Measurements from ENCODE around the gene TAX1BP3. TPM values are rescaled to one million over a fixed set of nuclear protein-coding genes. Genes with fewer than 3 reads are reported as not detected.

The TAX1BP3 gene
- total RNA-seq, 5 donors from 2014 or later (not counting 1 experiment from before 2014, with no cell fraction given), result 9.1 to 15.3 (median 14.6) TPM

DNA sequence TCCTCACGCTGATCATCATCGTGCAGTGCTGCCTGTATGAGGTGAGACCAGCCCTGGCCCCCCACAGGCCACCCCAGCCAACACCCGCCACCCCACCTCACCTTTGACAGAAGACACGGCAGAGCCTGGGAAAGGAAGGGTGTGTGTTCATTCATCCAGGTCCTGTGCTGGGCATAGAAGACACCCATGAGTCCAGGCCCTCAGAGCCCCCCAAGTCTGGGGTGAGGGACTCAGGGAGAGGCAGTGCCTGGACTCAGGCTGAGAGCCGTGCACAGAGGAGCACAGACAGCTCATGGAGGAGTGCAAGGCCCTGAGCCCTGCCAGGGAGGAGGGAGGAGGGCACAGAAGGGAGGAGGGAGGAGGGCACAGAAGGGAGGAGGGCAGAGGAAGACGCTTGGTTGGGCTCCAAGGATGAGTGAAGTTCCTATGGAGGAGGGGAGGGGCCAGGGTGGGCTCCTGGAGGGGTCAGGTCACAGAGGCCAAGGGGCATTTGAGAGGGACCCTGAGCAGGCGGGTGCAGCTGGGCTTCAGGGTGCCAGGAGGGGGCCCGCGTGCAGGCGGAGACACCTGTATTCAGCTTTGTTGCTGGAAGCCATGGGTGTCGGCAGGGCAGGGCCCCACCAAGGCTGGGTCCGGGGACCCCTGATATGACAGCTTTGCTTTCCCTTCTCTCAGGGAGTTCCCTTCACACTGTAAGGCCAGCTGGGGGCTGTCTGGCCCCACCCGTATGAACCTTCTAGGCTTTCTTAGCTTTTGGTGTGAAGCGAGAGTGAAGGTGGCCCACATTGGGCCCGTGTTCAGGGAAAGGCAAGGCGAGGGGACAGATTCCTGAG lies 11.4 kb downstream of the TAX1BP3 start:
- H3K9me3 Mint-ChIP-seq, result no peaks in the 10 kb centered on the region
- ChIA-PET CTCF (no interaction called here), POLR2A (no interaction called here)
- Histone ChIP-seq H3K36me3 (ENCODE audit: control insufficient read depth in 2 of 2, extremely low read depth in 1 of 2, insufficient read depth in 1 of 2, low read length in 1 of 2) (peaks cover 0 to 7% of the 10 kb centered on the region in 2 donors), H3K4me3 (ENCODE audit: control insufficient read depth in 1 of 2, extremely low read depth in 1 of 2, low read length in 1 of 2) (no peak overlapping the region), H3K9me3 (no peaks in the 10 kb centered on the region), H3K4me1 (ENCODE audit: control insufficient read depth in 1 of 2, extremely low read depth in 1 of 2, insufficient read depth in 2 of 2, low read length in 2 of 2) (no peaks in the 10 kb centered on the region), H3K27ac (ENCODE audit: low read length) (no peak overlapping the region), H3K27me3 (replicated peaks in 1 of 2; ENCODE audit: control insufficient read depth in 2 of 2, extremely low read depth in 1 of 2, insufficient read depth in 2 of 2, low read length in 1 of 2) (no peaks in the 10 kb centered on the region)
- H3K27ac Mint-ChIP-seq, result no peak overlapping the region
- DNase-seq (no peak), ATAC-seq (replicated peaks in 1 of 4) (no peak)
- H3K4me3 Mint-ChIP-seq, result no peak overlapping the region
- H3K4me1 Mint-ChIP-seq, result no peaks in the 10 kb centered on the region
- H3K36me3 Mint-ChIP-seq, result no peaks in the 10 kb centered on the region
- no peaks in the 10 kb centered on the region for H3K27me3 Mint-ChIP-seq
- WGBS (ENCODE audit: insufficient coverage), result 86% methylated on average over 10 of the region's 16 CpGs

DNA sequence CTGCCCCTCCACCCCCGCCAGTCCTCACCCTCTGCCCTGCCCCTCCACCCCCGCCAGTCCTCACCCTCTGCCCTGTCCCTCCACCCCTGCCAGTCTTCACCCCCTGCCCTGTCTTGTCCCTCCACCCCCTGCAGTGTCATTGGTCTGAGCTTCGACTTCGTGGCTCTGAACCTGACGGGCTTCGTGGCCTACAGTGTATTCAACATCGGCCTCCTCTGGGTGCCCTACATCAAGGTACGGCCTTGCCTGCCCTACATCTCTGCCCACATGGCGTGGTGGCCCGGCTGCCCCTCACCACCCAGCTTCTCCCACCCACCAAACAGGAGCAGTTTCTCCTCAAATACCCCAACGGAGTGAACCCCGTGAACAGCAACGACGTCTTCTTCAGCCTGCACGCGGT lies 12.0 kb downstream of the TAX1BP3 start:
- H3K9me3 ChIP-seq, result no peaks in the 10 kb centered on the region
- no peak for ATAC-seq (replicated peaks in 1 of 4)
- Mint-ChIP-seq H3K4me3 (no peak overlapping the region), H3K27me3 (no peaks in the 10 kb centered on the region), H3K36me3 (no peaks in the 10 kb centered on the region), H3K4me1 (no peaks in the 10 kb centered on the region), H3K9me3 (no peaks in the 10 kb centered on the region), H3K27ac (no peak overlapping the region)
- no peak overlapping the region for H3K4me3 ChIP-seq (ENCODE audit: control insufficient read depth in 1 of 2, extremely low read depth in 1 of 2, low read length in 1 of 2)
- H3K36me3 ChIP-seq (ENCODE audit: control insufficient read depth in 2 of 2, extremely low read depth in 1 of 2, insufficient read depth in 1 of 2, low read length in 1 of 2), result peaks cover 0 to 7% of the 10 kb centered on the region in 2 donors
- no peaks in the 10 kb centered on the region for H3K4me1 ChIP-seq (ENCODE audit: control insufficient read depth in 1 of 2, extremely low read depth in 1 of 2, insufficient read depth in 2 of 2, low read length in 2 of 2)
- ChIA-PET CTCF (no interaction called here), POLR2A (no interaction called here)
- WGBS (ENCODE audit: insufficient coverage), result 92% methylated on average over 14 of the region's 16 CpGs
- H3K27me3 ChIP-seq (replicated peaks in 1 of 2; ENCODE audit: control insufficient read depth in 2 of 2, extremely low read depth in 1 of 2, insufficient read depth in 2 of 2, low read length in 1 of 2), result no peaks in the 10 kb centered on the region
- no peak overlapping the region for H3K27ac ChIP-seq (ENCODE audit: low read length)
- no peak for DNase-seq

DNA sequence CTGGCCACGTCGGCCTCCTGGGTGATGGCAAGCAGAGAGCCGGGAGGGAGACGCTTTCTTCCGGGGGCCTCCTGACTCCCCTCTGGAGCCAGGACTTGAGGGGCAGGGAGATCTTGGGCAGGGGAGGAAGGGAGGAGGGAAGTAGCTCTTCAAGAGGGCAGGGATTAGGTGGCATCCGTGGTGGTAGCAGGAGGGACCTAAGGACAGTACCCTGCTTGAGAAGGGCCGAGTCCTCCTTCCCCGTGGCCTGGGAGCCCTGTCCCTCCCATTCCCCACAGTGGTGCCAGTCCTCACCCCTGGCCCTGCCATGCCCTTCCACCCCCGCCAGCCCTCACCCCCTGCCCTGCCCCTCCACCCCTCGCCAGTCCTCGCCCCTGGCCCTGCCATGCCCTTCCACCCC lies 12.6 kb downstream of the TAX1BP3 start:
- Histone ChIP-seq H3K36me3 (ENCODE audit: control insufficient read depth in 2 of 2, extremely low read depth in 1 of 2, insufficient read depth in 1 of 2, low read length in 1 of 2) (peaks cover 0 to 7% of the 10 kb centered on the region in 2 donors), H3K27me3 (replicated peaks in 1 of 2; ENCODE audit: control insufficient read depth in 2 of 2, extremely low read depth in 1 of 2, insufficient read depth in 2 of 2, low read length in 1 of 2) (no peaks in the 10 kb centered on the region), H3K9me3 (no peaks in the 10 kb centered on the region), H3K4me3 (ENCODE audit: control insufficient read depth in 1 of 2, extremely low read depth in 1 of 2, low read length in 1 of 2) (no peak overlapping the region), H3K27ac (ENCODE audit: low read length) (no peak overlapping the region), H3K4me1 (ENCODE audit: control insufficient read depth in 1 of 2, extremely low read depth in 1 of 2, insufficient read depth in 2 of 2, low read length in 2 of 2) (no peaks in the 10 kb centered on the region)
- Mint-ChIP-seq H3K27me3 (no peaks in the 10 kb centered on the region), H3K9me3 (no peaks in the 10 kb centered on the region), H3K4me3 (no peak overlapping the region), H3K27ac (no peak overlapping the region), H3K4me1 (no peaks in the 10 kb centered on the region), H3K36me3 (no peaks in the 10 kb centered on the region)
- CTCF ChIA-PET, result no interaction called here
- DNase-seq, result no peak
- 95% methylated on average over 3 of the region's 11 CpGs for WGBS (ENCODE audit: insufficient coverage)
- POLR2A ChIA-PET, result no interaction called here
- no peak for ATAC-seq (replicated peaks in 1 of 4)

GRCh38 chr17:3647769-3648555 lies 20.4 kb downstream of the TAX1BP3 start:
- Mint-ChIP-seq H3K27ac (no peak overlapping the region), H3K27me3 (no peaks in the 10 kb centered on the region), H3K36me3 (peaks cover 20% of the 10 kb centered on the region), H3K4me1 (no peaks in the 10 kb centered on the region), H3K4me3 (no peak overlapping the region), H3K9me3 (no peaks in the 10 kb centered on the region)
- DNase-seq (peak in 21 of 35 experiments; percentile 4 to 47 (median 19)), ATAC-seq (replicated peaks in 1 of 4) (peak; percentile 52 to 65 (median 58))
- ChIA-PET CTCF (interaction anchor here in 1 of 2 donors (1.0 kb wide), 1 partner anchor 12 kb away, joined by 3 read pairs; the partner anchor contains the start of genes CTNS and SHPK), POLR2A (no interaction called here)
- Histone ChIP-seq H3K4me1 (ENCODE audit: control insufficient read depth in 1 of 2, extremely low read depth in 1 of 2, insufficient read depth in 2 of 2, low read length in 2 of 2) (peaks cover 0 to 3% of the 10 kb centered on the region in 2 experiments), H3K4me3 (ENCODE audit: control insufficient read depth in 1 of 2, extremely low read depth in 1 of 2, low read length in 1 of 2) (no peak overlapping the region), H3K27me3 (replicated peaks in 1 of 2; ENCODE audit: control insufficient read depth in 2 of 2, extremely low read depth in 1 of 2, insufficient read depth in 2 of 2, low read length in 1 of 2) (no peaks in the 10 kb centered on the region), H3K9me3 (no peaks in the 10 kb centered on the region), H3K27ac (ENCODE audit: low read length) (no peak overlapping the region), H3K36me3 (ENCODE audit: control insufficient read depth in 2 of 2, extremely low read depth in 1 of 2, insufficient read depth in 1 of 2, low read length in 1 of 2) (peaks cover 0 to 9% of the 10 kb centered on the region in 2 donors)
- WGBS (ENCODE audit: insufficient coverage), result 69% methylated on average over 17 of the region's 20 CpGs

DNA sequence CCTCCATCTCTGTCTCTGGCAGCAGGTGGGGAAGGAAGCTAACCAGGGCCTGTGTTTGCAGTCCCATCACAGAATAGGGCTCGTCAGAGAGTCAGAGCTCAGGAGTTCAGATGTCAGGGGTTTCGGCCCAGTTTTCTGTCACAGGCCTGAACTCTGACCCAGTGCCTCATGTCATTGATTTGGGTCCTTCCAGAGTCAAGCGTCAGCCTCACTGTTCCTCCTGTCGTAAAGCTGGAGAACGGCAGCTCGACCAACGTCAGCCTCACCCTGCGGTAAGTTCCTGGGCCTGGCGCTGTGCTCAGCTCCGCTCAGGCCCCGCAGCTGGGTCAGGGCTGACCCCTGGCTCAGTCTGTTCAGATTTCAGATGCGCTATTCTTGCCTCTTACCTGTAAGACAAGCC lies 21.1 kb downstream of the TAX1BP3 start:
- no peak overlapping the region for H3K27ac Mint-ChIP-seq
- no peak overlapping the region for H3K27ac ChIP-seq (ENCODE audit: low read length)
- no peak overlapping the region for H3K4me3 Mint-ChIP-seq
- H3K9me3 ChIP-seq, result no peaks in the 10 kb centered on the region
- no peaks in the 10 kb centered on the region for H3K4me1 Mint-ChIP-seq
- no peaks in the 10 kb centered on the region for H3K27me3 ChIP-seq (replicated peaks in 1 of 2; ENCODE audit: control insufficient read depth in 2 of 2, extremely low read depth in 1 of 2, insufficient read depth in 2 of 2, low read length in 1 of 2)
- H3K4me3 ChIP-seq (ENCODE audit: control insufficient read depth in 1 of 2, extremely low read depth in 1 of 2, low read length in 1 of 2), result no peak overlapping the region
- peaks cover 0 to 3% of the 10 kb centered on the region in 2 experiments for H3K4me1 ChIP-seq (ENCODE audit: control insufficient read depth in 1 of 2, extremely low read depth in 1 of 2, insufficient read depth in 2 of 2, low read length in 2 of 2)
- no peaks in the 10 kb centered on the region for H3K9me3 Mint-ChIP-seq
- H3K36me3 Mint-ChIP-seq, result peaks cover 20% of the 10 kb centered on the region
- no peak for ATAC-seq (replicated peaks in 1 of 4)
- no peak for DNase-seq
- WGBS (ENCODE audit: insufficient coverage), result 86% methylated on average over 12 of the region's 12 CpGs
- CTCF ChIA-PET, result interaction anchor here in 1 of 2 donors (1.0 kb wide), 1 partner anchor 11 kb away, joined by 3 read pairs; the partner anchor contains the start of genes CTNS and SHPK
- peaks cover 0 to 9% of the 10 kb centered on the region in 2 donors for H3K36me3 ChIP-seq (ENCODE audit: control insufficient read depth in 2 of 2, extremely low read depth in 1 of 2, insufficient read depth in 1 of 2, low read length in 1 of 2)
- H3K27me3 Mint-ChIP-seq, result no peaks in the 10 kb centered on the region
- POLR2A ChIA-PET, result no interaction called here

GRCh38 chr17:3645310-3645709 lies 23.1 kb downstream of the TAX1BP3 start:
- Mint-ChIP-seq H3K27me3 (no peaks in the 10 kb centered on the region), H3K4me3 (no peak overlapping the region), H3K9me3 (no peaks in the 10 kb centered on the region), H3K27ac (no peak overlapping the region), H3K4me1 (no peaks in the 10 kb centered on the region), H3K36me3 (peaks cover 20% of the 10 kb centered on the region)
- POLR2A ChIA-PET, result no interaction called here
- Histone ChIP-seq H3K27ac (ENCODE audit: low read length) (no peak overlapping the region), H3K9me3 (no peaks in the 10 kb centered on the region), H3K27me3 (replicated peaks in 1 of 2; ENCODE audit: control insufficient read depth in 2 of 2, extremely low read depth in 1 of 2, insufficient read depth in 2 of 2, low read length in 1 of 2) (no peaks in the 10 kb centered on the region), H3K4me3 (ENCODE audit: control insufficient read depth in 1 of 2, extremely low read depth in 1 of 2, low read length in 1 of 2) (no peak overlapping the region), H3K36me3 (ENCODE audit: control insufficient read depth in 2 of 2, extremely low read depth in 1 of 2, insufficient read depth in 1 of 2, low read length in 1 of 2) (peaks cover 0 to 9% of the 10 kb centered on the region in 2 donors), H3K4me1 (ENCODE audit: control insufficient read depth in 1 of 2, extremely low read depth in 1 of 2, insufficient read depth in 2 of 2, low read length in 2 of 2) (peaks cover 0 to 3% of the 10 kb centered on the region in 2 experiments)
- no peak for DNase-seq
- WGBS (ENCODE audit: insufficient coverage), result 69% methylated on average over 5 of the region's 5 CpGs
- CTCF ChIA-PET, result no interaction called here
- ATAC-seq (replicated peaks in 1 of 4), result no peak

All from T-cell (primary cell).